Activated CD4-positive, alpha-beta T cell treated with anti-CD3 and anti-CD28 coated beads for 48 hours (primary cell): ENCODE results near the gene PIK3R6.

ENCODE experiments used
- DNase-seq: peaks from one replicate; pipeline ENCODE4 v3.0.0-alpha.2; 2020

Gene PIK3R6

DNA sequence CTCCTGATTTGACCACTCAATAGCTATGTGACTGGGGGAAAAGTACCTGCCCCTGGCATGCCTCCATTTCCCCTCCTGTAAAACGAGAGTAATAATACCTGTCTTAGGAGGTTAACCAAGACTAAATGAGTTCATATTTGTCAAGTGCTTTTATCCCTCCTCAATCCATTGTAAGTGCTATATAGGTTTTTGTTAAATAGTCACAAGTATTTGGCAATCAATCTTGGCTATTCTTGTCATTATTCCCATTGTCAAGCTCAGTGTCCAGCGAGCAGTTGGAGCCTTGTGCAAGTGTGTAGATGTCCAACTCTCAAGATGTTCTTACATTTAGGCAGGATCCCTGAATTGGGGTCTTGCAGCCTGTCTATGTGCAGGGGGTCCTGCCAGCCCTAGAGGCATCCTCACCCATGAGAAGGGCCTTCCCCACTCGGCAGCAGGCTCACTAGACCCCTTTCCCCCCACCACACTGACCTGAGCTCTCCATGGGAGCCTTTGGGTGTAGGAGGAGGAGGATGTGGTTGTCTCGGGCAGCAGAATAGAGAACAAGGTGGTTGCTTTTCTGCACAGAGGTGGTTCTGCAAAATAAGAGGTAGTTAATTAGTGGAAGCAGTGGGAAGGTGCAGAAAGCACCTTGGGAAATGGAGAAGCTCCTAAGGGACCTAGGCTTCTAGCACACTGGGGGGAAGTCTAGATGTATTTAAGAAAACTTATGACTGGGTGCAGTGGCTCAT is 18.0 kb downstream of the PIK3R6 start:
- DNase-seq = no peak

DNA sequence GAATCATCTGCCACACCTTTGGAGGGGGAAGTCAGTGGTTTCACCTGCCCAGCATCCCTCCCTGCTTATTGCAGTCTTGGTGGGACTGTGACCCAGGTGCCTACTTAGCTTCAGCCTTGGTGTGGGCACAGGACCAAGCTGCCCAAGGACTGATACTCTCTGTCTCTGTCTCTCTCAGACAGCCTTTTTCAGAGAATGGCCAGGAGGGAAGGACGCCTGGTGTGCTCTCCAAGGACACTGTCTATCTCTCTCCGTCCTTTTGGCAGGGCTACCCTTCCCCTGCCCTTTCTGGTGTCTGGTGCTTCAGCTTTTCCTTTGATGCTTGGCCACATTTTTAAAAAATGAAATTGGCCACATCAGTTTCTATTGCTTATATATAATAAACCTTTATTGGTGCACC is 19.6 kb downstream of the PIK3R6 start:
- DNase-seq = no peak

GRCh38 chr17:8846768-8847211 is 20.7 kb downstream of the PIK3R6 start:
- no peak for DNase-seq

DNA sequence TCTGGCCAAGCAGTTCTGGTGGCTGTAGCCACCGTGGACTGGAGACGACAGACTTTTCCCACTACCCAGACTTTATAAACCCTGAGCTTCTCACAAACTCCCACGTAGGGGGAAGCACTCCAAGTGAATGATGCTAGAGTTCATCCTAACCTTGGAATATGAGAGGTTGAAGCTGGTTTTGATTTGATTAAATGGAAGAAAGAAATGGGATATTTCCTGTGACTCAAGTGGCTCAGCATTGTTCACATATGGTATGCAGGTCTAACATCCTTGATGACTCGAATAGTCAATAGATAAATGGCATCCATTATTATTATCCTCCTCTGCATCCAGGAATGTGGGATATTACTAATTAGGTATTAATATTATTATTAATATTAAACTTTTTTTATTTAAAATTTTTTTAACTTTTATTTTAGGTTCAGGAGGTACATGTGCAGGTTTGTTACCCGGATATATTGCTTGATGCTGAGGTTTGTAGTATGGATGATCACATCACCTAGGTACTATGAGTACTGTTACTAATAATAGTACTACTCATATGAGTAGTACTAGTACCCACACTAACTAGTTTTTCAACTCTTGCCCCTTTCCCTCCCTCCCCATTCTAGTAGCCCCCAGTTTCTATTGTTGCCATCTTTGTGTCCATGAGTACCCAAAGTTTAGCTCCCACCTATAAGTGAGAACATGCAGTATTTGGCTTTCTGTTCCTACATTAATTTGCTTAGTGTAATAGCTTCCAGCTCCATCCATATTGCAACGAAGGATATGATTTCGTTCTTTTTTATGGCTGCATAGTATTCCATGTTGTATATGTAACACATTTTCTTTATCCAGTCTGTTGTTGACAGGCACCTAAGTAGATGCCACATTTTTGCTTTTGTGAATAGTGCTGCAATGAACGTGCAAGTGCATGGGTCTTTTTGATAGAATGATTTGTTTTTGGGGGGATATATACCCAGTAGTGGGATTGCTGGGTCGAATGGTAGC is 22.9 kb downstream of the PIK3R6 start:
- no peak for DNase-seq

DNA sequence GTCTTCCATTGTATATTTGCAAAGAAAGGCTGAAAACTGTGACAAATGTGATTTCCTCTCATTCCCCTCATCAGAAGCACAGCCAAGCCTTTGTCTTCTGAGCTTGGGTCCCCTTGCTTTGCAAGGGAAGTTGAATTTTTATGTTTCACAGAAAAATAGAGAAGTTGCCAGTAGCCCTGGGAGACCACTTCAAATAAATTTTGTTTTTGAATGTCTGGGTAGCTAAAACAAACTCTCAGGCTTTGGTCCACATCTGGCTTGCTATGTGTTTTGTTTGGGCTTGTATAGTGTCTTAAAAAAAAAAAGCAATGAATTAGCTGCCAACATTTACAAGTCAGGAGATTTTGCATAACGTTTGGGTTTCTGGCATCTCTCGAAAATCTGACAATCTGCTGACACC is 24.1 kb downstream of the PIK3R6 start:
- no peak for DNase-seq

- DNase-seq = no peak
These were observed 25.6 kb downstream of the PIK3R6 start for GRCh38 chr17:8841844-8842243.

GRCh38 chr17:8839410-8839935 is 28.0 kb downstream of the PIK3R6 start:
- no peak for DNase-seq

GRCh38 chr17:8838551-8839095 is 28.9 kb downstream of the PIK3R6 start:
- DNase-seq = no peak

GRCh38 chr17:8837563-8838075 is 29.9 kb downstream of the PIK3R6 start:
- DNase-seq = no peak

GRCh38 chr17:8836821-8837562 is 30.5 kb downstream of the PIK3R6 start:
- no peak for DNase-seq

DNA sequence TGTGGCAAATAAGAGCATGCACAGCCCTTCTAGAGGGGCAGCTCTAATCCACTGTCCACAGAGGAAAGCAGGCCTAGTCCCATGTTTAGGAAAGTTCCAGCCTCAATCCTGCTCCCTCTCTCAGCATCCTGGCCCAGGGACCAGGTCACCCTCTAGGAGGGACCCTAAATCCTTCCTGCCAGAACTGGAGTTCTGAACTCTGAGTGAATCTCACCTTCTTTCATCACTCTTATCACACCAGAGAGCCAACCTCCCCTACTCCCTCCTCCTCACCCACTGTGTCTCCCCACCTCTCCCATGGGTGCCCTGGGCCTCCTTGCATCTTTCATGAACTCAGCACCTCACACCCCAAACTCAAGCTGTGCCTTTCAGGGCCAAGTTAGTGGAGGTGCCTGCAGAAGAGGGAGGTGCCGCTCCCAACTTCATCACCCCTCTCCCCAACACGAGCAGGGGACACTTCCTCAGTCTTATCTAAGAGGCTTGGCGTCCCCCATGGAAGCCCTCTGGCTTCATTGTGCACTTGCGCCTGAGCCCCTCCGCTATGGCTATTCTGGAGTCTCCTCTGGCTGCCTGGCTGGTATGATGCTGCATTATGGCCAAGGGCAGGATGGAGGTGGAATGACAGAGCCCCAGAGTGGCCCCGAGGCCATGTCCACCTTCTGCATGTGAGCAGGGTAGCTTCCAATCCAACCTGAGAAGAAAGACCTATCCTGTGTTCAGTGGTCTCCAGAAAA is 31.7 kb downstream of the PIK3R6 start:
- DNase-seq = no peak

- no peak for DNase-seq
These were observed 32.4 kb downstream of the PIK3R6 start for GRCh38 chr17:8835106-8835505.

DNA sequence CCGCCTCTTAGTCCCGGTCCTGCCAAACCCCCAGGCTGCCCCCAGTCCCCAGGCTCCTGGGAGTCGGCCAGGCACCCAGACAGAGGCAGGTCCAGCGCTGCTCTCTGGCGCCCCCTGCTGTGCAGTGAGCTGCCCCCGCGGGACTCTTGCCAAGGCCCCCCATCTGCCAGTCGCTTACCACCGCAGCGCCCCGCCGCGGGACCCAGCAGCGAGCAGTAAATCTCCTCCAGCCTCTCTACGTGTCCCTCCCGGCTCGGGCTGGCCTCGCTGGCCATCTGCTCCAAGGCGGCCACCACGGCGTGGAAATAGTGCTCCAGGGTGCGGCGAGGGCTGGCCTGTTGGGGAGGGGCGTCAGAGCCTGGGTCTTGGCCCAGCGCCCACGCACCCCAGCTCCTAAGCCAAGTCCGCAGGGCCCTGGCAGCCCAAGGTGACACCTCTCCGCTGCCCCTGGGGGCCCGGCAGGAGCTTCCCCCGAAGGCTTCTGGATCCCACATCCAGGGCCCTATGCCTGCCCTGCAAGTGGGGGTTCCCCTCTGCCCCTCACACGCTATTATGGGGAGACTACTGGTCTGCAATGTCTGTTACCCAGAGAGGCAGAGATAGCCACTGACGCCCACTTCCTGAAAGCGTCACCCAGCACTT is 34.6 kb downstream of the PIK3R6 start:
- peak; percentile 68 for DNase-seq

DNA sequence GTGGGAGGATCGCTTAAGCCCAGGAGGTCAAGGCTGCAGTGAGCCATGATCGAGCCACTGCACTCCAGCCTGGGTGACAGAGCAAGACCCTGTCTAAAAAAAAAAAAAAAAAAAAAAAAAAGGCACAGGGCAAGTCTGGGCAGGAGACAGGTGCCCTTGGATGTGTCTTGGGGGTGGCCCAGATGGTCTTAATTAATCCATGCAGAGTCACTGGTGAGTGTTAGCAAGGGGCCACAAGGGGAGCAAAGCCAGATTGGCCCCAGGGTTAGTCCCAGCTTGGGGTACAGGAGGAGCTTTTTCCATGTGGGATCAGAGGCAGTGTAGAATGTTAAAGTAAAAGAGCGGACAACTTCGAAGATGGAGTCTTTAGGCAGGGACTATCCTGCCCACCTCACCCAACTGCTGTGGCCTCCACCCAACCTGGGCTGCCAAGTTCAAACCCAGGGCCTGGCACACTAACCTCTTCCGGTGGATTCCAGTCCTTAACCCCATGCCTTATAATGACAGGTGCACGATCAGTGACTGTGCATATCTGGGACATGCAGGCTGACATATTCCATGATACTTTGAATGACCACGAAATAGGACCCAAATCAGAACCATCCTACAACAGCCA is 36.1 kb downstream of the PIK3R6 start:
- DNase-seq = no peak

DNA sequence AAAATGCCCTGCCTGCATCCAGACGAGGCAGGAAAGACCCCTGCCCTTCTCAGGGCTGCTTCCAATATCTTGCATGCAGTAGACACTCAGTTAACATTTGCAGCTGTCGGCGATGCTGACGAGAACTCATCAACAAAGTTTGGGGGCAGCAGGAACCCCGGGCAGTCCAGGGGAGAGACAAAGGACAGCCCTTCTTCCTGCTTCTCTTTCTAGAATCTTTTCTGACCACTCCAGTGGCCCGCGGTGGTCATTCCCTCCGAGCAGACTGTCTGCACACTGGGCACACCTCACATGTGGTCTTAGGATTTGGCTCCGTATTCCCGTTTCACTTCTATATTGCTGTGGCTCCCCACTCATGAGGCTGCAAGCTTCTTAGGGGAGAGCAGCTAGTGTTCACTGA is 37.3 kb downstream of the PIK3R6 start:
- no peak for DNase-seq

- DNase-seq = no peak
These were observed 38.2 kb downstream of the PIK3R6 start for GRCh38 chr17:8829036-8829941.

DNA sequence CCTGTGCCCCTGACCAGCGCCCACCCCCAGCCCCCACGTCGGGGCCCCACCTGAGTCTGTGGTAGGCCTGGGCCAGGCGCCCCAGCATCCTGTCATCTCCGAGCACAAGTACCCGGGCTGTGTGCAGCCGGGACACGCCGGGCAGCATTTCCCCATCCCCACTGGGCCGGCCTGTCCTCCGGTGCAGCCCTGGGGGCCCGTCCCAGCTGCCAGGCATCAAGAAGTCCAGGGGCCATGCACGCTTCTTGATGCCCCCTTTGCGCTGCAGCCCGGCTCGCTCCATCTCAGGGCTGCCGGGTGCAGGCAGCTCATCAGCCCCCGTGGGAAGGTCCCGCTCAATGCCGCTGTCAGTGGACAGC is 39.0 kb downstream of the PIK3R6 start:
- no peak for DNase-seq

- no peak for DNase-seq
These were observed 40.6 kb downstream of the PIK3R6 start for GRCh38 chr17:8826808-8827435.

GRCh38 chr17:8825802-8826201 is 41.7 kb downstream of the PIK3R6 start:
- DNase-seq = no peak
